ENCODE data around the gene SLFNL1.

Gene SLFNL1

GRCh38 chr1:40986956-40987355, 34.6 kb downstream of the SLFNL1 start:
- no peak for DNase-seq (ENCODE audit: low read depth)

- DNase-seq (ENCODE audit: low read depth), result no peak
Measured at GRCh38 chr1:40986328-40986783, 35.2 kb downstream of the SLFNL1 start.

GRCh38 chr1:40985875-40986274, 35.6 kb downstream of the SLFNL1 start:
- DNase-seq (ENCODE audit: low read depth), result no peak

GRCh38 chr1:40985161-40985560, 36.4 kb downstream of the SLFNL1 start:
- no peak for DNase-seq (ENCODE audit: low read depth)

- DNase-seq (ENCODE audit: low read depth), result no peak
Measured at GRCh38 chr1:40984531-40984930, 37.0 kb downstream of the SLFNL1 start.

GRCh38 chr1:40984066-40984465, 37.5 kb downstream of the SLFNL1 start:
- DNase-seq (ENCODE audit: low read depth), result peak; percentile 40

GRCh38 chr1:40983286-40983685, 38.2 kb downstream of the SLFNL1 start:
- DNase-seq (ENCODE audit: low read depth), result no peak

GRCh38 chr1:40982721-40983120, 38.8 kb downstream of the SLFNL1 start:
- DNase-seq (ENCODE audit: low read depth), result no peak

- DNase-seq (ENCODE audit: low read depth), result no peak
Measured at GRCh38 chr1:40981691-40982448, 39.7 kb downstream of the SLFNL1 start.

GRCh38 chr1:40980453-40981121, 40.9 kb downstream of the SLFNL1 start:
- peak; percentile 64 for DNase-seq (ENCODE audit: low read depth)

GRCh38 chr1:40980068-40980452, 41.5 kb downstream of the SLFNL1 start:
- DNase-seq (ENCODE audit: low read depth), result no peak

- peak; percentile 94 for DNase-seq (ENCODE audit: low read depth)
Measured at GRCh38 chr1:40979241-40980067, 42.1 kb downstream of the SLFNL1 start, which contains the start of gene CTPS1. Gene CTPS1, plus strand, starts transcription at chr1:40979696. Its CDS starts 3,595 bp downstream, at chr1:40983291.

- no peak for DNase-seq (ENCODE audit: low read depth)
Measured at GRCh38 chr1:40978886-40979240, 42.7 kb downstream of the SLFNL1 start.

- DNase-seq (ENCODE audit: low read depth), result peak; percentile 29
Measured at GRCh38 chr1:40977716-40978115, 43.8 kb downstream of the SLFNL1 start.

GRCh38 chr1:40976952-40977690, 44.4 kb downstream of the SLFNL1 start:
- DNase-seq (ENCODE audit: low read depth), result peak; percentile 67

- DNase-seq (ENCODE audit: low read depth), result no peak
Measured at GRCh38 chr1:40974945-40975344, 46.6 kb downstream of the SLFNL1 start.

GRCh38 chr1:40973912-40974311, 47.6 kb downstream of the SLFNL1 start:
- no peak for DNase-seq (ENCODE audit: low read depth)

GRCh38 chr1:40971966-40972365, 49.6 kb downstream of the SLFNL1 start:
- no peak for DNase-seq (ENCODE audit: low read depth)

GRCh38 chr1:40969445-40969844, 52.1 kb downstream of the SLFNL1 start:
- DNase-seq (ENCODE audit: low read depth), result no peak

GRCh38 chr1:40966417-40966816, 55.1 kb downstream of the SLFNL1 start:
- DNase-seq (ENCODE audit: low read depth), result no peak

Measured in ELR (cell line).